C4-2B (cell line): ENCODE data around the gene DLGAP1.

ENCODE experiments used
- CTCF ChIP-seq: fragments of 450-650 bp; conservative IDR thresholded peaks from 2 replicates; pipeline ENCODE4 v1.5.1; 2017; ENCODE audit warnings: mild to moderate bottlenecking
- ZFX ChIP-seq: fragments of 450-650 bp; IDR thresholded peaks from 2 replicates; pipeline ENCODE4 v1.6.1; 2017

GRCh38 chr18:3919396-3920061 lies 535.6 kb downstream of the DLGAP1 start:
- TF ChIP-seq CTCF (no peak), ZFX (no peak)
